COLO829 (cell line): Measurements from ENCODE around the gene SYTL3.
"Not testable (repeated sequence)": the region's sequence is repeated elsewhere in the genome, so short reads cannot be mapped to it uniquely, and the experiment has no call there.

ENCODE experiments used
- DNase-seq: peaks from one replicate; pipeline ENCODE4 v3.0.0; 2012; ENCODE audit warnings: low spot score

SYTL3 gene

GRCh38 chr6:158694913-158695312 lies 45.1 kb downstream of the SYTL3 start:
- DNase-seq = no peak

- DNase-seq = no peak
Observed at GRCh38 chr6:158697811-158698210, 48.0 kb downstream of the SYTL3 start.

- no peak for DNase-seq
Observed at GRCh38 chr6:158698931-158699330, 49.1 kb downstream of the SYTL3 start.

GRCh38 chr6:158701268-158701667 lies 51.4 kb downstream of the SYTL3 start:
- not testable (repeated sequence) for DNase-seq

GRCh38 chr6:158703111-158703836 lies 53.4 kb downstream of the SYTL3 start:
- no peak for DNase-seq

- peak; percentile 62 for DNase-seq
Observed at GRCh38 chr6:158703837-158704822, 54.3 kb downstream of the SYTL3 start.

- DNase-seq = no peak
Observed at GRCh38 chr6:158705386-158706126, 55.7 kb downstream of the SYTL3 start.

GRCh38 chr6:158706369-158706982 lies 56.6 kb downstream of the SYTL3 start:
- peak; percentile 44 for DNase-seq

- DNase-seq = peak; percentile 25
Observed at GRCh38 chr6:158707120-158707820, 57.4 kb downstream of the SYTL3 start.

GRCh38 chr6:158707821-158708195 lies 58.0 kb downstream of the SYTL3 start:
- no peak for DNase-seq

- no peak for DNase-seq
Observed at GRCh38 chr6:158708239-158708638, 58.4 kb downstream of the SYTL3 start.

- no peak for DNase-seq
Observed at GRCh38 chr6:158709809-158710208, 60.0 kb downstream of the SYTL3 start.

GRCh38 chr6:158711264-158711663 lies 61.4 kb downstream of the SYTL3 start:
- DNase-seq = no peak

GRCh38 chr6:158713469-158713868 lies 63.6 kb downstream of the SYTL3 start:
- no peak for DNase-seq

GRCh38 chr6:158714706-158715105 lies 64.9 kb downstream of the SYTL3 start:
- DNase-seq = no peak

GRCh38 chr6:158715330-158716311 lies 65.8 kb downstream of the SYTL3 start:
- no peak for DNase-seq

GRCh38 chr6:158717341-158718330 lies 67.8 kb downstream of the SYTL3 start:
- no peak for DNase-seq

GRCh38 chr6:158718461-158719046 lies 68.7 kb downstream of the SYTL3 start:
- no peak for DNase-seq
